ENCODE measurements around the gene KRT6A.

DNA sequence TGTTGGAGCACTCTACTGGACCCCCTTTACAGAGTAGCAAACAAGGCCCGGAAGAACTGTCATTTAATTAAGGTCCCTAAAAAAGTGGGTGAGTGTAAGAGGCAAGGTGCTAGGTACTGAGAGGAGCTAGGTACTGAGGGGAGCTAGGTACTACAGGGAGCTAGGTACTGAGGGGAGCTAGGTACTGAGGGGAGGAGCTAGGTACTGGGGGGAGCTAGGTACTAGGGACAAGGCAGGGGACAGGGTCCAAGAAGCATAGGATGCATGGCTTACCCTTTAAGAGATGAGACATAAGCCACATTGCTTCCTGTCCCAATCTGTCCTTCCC lies 22.2 kb upstream of the KRT6A start:
- TF ChIP-seq, protein P1, sequence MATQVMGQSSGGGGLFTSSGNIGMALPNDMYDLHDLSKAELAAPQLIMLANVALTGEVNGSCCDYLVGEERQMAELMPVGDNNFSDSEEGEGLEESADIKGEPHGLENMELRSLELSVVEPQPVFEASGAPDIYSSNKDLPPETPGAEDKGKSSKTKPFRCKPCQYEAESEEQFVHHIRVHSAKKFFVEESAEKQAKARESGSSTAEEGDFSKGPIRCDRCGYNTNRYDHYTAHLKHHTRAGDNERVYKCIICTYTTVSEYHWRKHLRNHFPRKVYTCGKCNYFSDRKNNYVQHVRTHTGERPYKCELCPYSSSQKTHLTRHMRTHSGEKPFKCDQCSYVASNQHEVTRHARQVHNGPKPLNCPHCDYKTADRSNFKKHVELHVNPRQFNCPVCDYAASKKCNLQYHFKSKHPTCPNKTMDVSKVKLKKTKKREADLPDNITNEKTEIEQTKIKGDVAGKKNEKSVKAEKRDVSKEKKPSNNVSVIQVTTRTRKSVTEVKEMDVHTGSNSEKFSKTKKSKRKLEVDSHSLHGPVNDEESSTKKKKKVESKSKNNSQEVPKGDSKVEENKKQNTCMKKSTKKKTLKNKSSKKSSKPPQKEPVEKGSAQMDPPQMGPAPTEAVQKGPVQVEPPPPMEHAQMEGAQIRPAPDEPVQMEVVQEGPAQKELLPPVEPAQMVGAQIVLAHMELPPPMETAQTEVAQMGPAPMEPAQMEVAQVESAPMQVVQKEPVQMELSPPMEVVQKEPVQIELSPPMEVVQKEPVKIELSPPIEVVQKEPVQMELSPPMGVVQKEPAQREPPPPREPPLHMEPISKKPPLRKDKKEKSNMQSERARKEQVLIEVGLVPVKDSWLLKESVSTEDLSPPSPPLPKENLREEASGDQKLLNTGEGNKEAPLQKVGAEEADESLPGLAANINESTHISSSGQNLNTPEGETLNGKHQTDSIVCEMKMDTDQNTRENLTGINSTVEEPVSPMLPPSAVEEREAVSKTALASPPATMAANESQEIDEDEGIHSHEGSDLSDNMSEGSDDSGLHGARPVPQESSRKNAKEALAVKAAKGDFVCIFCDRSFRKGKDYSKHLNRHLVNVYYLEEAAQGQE (IDR thresholded peaks at IDR 0.05; ENCODE audit: insufficient read depth in 1 of 2, low read depth in 2 of 2, low read length in 2 of 2), result no peak
- no peak for TF ChIP-seq POLR2AphosphoS5 (IDR thresholded peaks at IDR 0.05; ENCODE audit: low read depth, low read length)
